Calu3 (cell line): ENCODE results near the gene TRIM62. TPM values are rescaled to one million over a fixed set of nuclear protein-coding genes. Genes with fewer than 3 reads are reported as not detected.
A peak's percentile ranks its signal among the peaks of the same experiment; 100 is the strongest.

ENCODE experiments used
- BruUV-seq: library from RNA; stranded (reverse); fragments of 400-500 nt; replicated peaks from 2 replicates; lab custom pipeline; 2021; lab: Mats Ljungman, UMichigan
- CTCF ChIA-PET: fragments of 300-600 bp; sonication (Branson Sonifier 250); formaldehyde crosslinking; loops from one replicate; lab custom pipeline; 2022; ENCODE audit warnings: antibody characterized with exemption; lab: Charles Lee
- DNase-seq: peaks from one replicate; pipeline ENCODE4 v3.0.0; 2022
- H3K27ac Mint-ChIP-seq: one replicate; pipeline ENCODE4 v1.8.0; 2022; ENCODE audit warnings: mixed read lengths; ENCODE audit not compliant: unreplicated experiment
- H3K27me3 Mint-ChIP-seq: one replicate; pipeline ENCODE4 v1.8.0; 2022; ENCODE audit warnings: mixed read lengths; ENCODE audit not compliant: unreplicated experiment
- H3K36me3 Mint-ChIP-seq: one replicate; pipeline ENCODE4 v1.8.0; 2022; ENCODE audit warnings: mild to moderate bottlenecking, moderate library complexity, mixed read lengths; ENCODE audit not compliant: insufficient read depth, unreplicated experiment
- H3K4me1 Mint-ChIP-seq: one replicate; pipeline ENCODE4 v1.8.0; 2022; ENCODE audit warnings: mild to moderate bottlenecking, low read depth, mixed read lengths; ENCODE audit not compliant: unreplicated experiment
- H3K4me3 Mint-ChIP-seq: one replicate; pipeline ENCODE4 v1.8.0; 2022; ENCODE audit warnings: mild to moderate bottlenecking, low read depth, moderate library complexity, mixed read lengths; ENCODE audit not compliant: unreplicated experiment
- H3K9me3 Mint-ChIP-seq: one replicate; pipeline ENCODE4 v1.8.0; 2022; ENCODE audit warnings: low read depth, mixed read lengths; ENCODE audit not compliant: unreplicated experiment
- CTCF ChIP-seq: fragments of 200-600 bp; IDR thresholded peaks from one replicate; pipeline ENCODE4 v1.8.0; 2022; ENCODE audit warnings: antibody characterized with exemption; ENCODE audit not compliant: unreplicated experiment
- intact Hi-C: fragments of 100-400 bp; cut with micrococcal nuclease; formaldehyde crosslinking; loops from one replicate; pipeline ENCODE4 v1.10.0; 2022; ENCODE audit not compliant: unreplicated experiment
- total RNA-seq: library from RNA; stranded (reverse); gene quantifications from 2 replicates; pipeline ENCODE4 v1.2.3, GENCODE V29; 2022

TRIM62 gene
- total RNA-seq, 1 experiment from 2014 or later: 8.8 TPM

- no peak for TF ChIP-seq CTCF
- H3K9me3 Mint-ChIP-seq: no peaks in the 10 kb centered on the region
- intact Hi-C loops: no loop called here
- CTCF ChIA-PET: interaction anchor here (0.5 to 2.2 kb wide), 11 partner anchors 14 to 1444 kb away, joined by 3 to 9 read pairs (median 3); no protein-coding TSS in a partner anchor
- DNase-seq: peak; percentile 90
- H3K36me3 Mint-ChIP-seq: peaks cover 27% of the 10 kb centered on the region
- peak overlapping the region; percentile 48 for H3K27ac Mint-ChIP-seq
- no TSS peak for BruUV-seq
- H3K4me3 Mint-ChIP-seq: peak overlapping the region; percentile 86
- H3K27me3 Mint-ChIP-seq: peaks cover 36% of the 10 kb centered on the region
- H3K4me1 Mint-ChIP-seq: peaks cover 22% of the 10 kb centered on the region
Measured at GRCh38 chr1:33180911-33181890, 642 bp downstream of the TRIM62 start.

DNA sequence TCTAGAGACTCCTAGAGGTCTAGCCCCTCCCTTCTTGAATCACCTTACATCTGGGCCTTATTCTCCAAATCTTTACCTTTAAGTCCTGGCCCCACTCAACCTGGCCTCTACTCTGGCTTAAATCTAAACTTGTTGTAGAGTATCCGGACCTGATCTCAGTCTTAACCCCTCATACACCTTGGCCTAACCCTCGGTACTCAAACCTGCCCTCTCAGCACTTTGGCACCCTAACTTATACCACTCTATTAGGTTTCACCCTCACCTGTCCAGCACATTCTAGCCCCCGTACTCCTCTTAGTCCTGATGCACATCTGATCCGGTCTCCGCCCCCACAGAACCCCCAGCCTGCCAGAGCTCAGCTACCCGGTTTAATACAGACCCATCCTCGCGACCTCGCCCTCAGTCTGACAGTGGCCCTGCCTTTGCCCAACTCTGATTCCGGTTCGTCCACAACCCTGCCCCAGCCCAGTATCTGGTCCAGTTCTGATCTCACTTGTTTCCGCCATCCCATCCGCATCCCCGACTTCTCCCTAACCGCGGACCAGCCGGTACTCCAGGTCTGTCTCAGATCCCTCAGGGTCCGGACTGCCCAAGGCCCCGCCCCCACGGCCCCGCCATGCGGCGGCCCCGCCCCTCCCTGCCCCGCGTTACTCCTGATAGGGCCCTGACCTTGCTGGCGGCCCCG, 1.5 kb downstream of the TRIM62 start:
- H3K36me3 Mint-ChIP-seq: peaks cover 27% of the 10 kb centered on the region
- peaks cover 28% of the 10 kb centered on the region for H3K27me3 Mint-ChIP-seq
- TF ChIP-seq CTCF: no peak
- intact Hi-C loops: no loop called here
- CTCF ChIA-PET: interaction anchor here (0.6 to 2.2 kb wide), 3 partner anchors 38 to 1444 kb away, joined by 3 to 8 read pairs (median 5); no protein-coding TSS in a partner anchor
- H3K9me3 Mint-ChIP-seq: no peaks in the 10 kb centered on the region
- H3K4me3 Mint-ChIP-seq: peak overlapping the region; percentile 86
- H3K4me1 Mint-ChIP-seq: peaks cover 22% of the 10 kb centered on the region
- peak overlapping the region; percentile 48 for H3K27ac Mint-ChIP-seq
- DNase-seq: no peak
- no TSS peak for BruUV-seq

DNA sequence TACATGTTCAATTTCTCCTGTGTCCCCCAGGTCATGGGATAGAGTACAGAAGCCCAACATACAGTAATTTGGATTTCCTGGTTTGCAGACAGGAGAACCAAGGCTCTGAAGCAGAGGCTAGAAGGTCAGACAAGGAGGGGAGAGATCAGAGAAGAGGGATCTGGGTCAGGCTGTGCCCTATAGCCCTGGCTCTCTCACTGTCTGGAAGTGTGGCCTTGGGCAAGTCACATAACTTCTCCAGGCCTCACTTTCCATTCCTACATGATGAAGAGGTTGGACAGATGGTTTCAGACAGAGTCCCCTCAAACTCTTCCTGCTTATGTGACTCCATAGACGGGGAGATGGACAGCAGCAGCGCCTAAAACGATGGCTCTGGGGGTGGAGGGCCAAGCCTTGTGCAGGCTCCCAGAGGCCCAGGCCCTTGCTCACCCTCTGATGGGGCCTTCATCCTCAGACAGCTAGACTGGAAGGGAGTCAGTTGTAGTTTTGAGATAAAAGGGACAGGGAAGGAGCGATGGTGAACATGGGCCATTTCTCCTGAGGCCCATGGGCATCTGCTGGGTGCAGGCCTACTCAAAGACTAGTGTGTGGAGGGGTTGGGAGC, 2.9 kb downstream of the TRIM62 start:
- intact Hi-C loops: no loop called here
- Mint-ChIP-seq H3K4me3 (no peak overlapping the region), H3K9me3 (no peaks in the 10 kb centered on the region), H3K36me3 (peaks cover 27% of the 10 kb centered on the region), H3K4me1 (peaks cover 22% of the 10 kb centered on the region), H3K27ac (no peak overlapping the region), H3K27me3 (peaks cover 22% of the 10 kb centered on the region)
- no peak for TF ChIP-seq CTCF
- CTCF ChIA-PET: no interaction called here
- no peak for DNase-seq
- BruUV-seq: no TSS peak

DNA sequence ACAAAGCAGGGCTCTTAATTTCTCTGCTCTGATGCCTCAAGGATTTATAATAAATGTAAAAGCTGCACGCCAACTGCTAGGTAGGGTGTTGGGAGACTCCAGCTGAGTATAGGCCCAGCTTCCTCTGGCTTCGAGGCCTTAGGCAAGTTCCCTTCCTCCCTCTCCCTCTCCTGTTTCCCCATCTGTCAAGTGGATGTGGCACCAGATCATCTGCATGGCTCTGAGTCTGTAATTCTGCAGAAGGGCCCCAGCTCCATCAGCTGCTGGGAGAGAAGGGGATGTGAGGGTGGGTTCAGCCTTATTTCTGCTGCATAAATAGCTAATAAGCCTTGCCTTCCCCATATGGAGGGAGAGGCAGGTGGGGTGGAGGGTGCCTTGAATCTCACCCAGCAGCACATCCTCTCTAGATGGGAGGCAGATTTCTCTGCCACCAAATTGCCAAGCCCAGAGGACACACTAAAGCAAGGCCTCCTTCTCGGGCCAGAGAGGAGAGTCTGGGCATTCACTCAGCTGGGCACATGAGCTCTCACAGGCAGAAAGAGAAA, 3.8 kb downstream of the TRIM62 start:
- DNase-seq: no peak
- intact Hi-C loops: no loop called here
- no peaks in the 10 kb centered on the region for H3K9me3 Mint-ChIP-seq
- H3K4me3 Mint-ChIP-seq: no peak overlapping the region
- no peak overlapping the region for H3K27ac Mint-ChIP-seq
- no TSS peak for BruUV-seq
- no peak for TF ChIP-seq CTCF
- peaks cover 27% of the 10 kb centered on the region for H3K36me3 Mint-ChIP-seq
- CTCF ChIA-PET: no interaction called here
- peaks cover 22% of the 10 kb centered on the region for H3K4me1 Mint-ChIP-seq
- peaks cover 13% of the 10 kb centered on the region for H3K27me3 Mint-ChIP-seq
